Epithelial cell of proximal tubule (primary cell): ENCODE results near the gene ADGRD2. TPM values are rescaled to one million over a fixed set of nuclear protein-coding genes. Genes with fewer than 3 reads are reported as not detected.

Experiments used
- DNase-seq: peaks from one replicate; pipeline ENCODE4 v3.0.0-alpha.2; 2011; ENCODE audit warnings: low read depth
- H3K4me3 ChIP-seq: 2 replicates; pipeline ENCODE4 v1.5.1; 2011; ENCODE audit warnings: low read depth, mild to moderate bottlenecking, low read length
- total RNA-seq: library from RNA; depleted of rRNA; stranded (reverse); fragments of >200 nt; gene quantifications from 2 replicates; pipeline ENCODE4 v1.2.3, GENCODE V29; 2015
- TF ChIP-seq, protein P1 (sequence below): conservative IDR thresholded peaks from 2 replicates; pipeline ENCODE4 v1.5.1; 2012; ENCODE audit warnings: low read depth, mild to moderate bottlenecking, low read length

The ADGRD2 gene
- total RNA-seq, 1 donor from 2014 or later = not detected

DNA sequence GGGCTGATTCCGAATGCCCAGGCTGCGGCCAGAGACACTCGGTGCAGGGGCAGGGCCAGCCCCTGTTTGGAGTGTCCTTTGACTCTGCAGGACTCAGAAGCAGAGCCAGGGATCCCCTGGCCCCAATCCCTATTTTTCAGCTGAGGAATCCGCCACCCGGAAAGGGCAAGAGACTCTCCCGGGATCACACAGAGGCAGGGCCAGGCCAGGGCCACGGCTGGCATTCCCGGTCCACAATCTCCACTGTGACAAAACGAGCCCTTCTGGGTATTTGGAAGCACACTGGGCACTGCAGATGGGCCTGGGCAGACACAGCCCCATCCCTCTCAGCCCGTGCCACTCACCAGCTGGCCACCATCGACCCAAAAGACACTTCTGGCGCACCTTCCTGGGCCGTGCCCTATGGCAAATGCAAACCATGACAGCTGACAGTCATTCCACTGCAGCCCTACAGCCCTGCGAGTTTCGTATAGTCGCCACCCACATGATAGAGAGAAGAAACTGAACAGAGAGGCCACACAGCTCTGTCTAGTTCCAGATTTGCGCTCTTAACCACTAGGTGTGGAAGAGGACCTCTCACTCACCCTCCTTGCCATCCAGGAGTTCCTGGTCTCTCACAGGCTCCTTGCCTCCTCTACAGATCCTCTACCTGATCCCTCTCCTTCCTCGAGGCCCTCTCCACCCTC, 43.7 kb downstream of the ADGRD2 start:
- DNase-seq = no peak
- no peak overlapping the region for H3K4me3 ChIP-seq
- TF ChIP-seq, protein P1, sequence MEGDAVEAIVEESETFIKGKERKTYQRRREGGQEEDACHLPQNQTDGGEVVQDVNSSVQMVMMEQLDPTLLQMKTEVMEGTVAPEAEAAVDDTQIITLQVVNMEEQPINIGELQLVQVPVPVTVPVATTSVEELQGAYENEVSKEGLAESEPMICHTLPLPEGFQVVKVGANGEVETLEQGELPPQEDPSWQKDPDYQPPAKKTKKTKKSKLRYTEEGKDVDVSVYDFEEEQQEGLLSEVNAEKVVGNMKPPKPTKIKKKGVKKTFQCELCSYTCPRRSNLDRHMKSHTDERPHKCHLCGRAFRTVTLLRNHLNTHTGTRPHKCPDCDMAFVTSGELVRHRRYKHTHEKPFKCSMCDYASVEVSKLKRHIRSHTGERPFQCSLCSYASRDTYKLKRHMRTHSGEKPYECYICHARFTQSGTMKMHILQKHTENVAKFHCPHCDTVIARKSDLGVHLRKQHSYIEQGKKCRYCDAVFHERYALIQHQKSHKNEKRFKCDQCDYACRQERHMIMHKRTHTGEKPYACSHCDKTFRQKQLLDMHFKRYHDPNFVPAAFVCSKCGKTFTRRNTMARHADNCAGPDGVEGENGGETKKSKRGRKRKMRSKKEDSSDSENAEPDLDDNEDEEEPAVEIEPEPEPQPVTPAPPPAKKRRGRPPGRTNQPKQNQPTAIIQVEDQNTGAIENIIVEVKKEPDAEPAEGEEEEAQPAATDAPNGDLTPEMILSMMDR = no peak

GRCh38 chr9:124495126-124496074, 45.1 kb downstream of the ADGRD2 start:
- TF ChIP-seq, protein P1 = no peak
- no peak overlapping the region for H3K4me3 ChIP-seq
- DNase-seq = no peak

GRCh38 chr9:124496075-124496449, 45.8 kb downstream of the ADGRD2 start:
- no peak overlapping the region for H3K4me3 ChIP-seq
- TF ChIP-seq, protein P1 = no peak
- DNase-seq = no peak

- TF ChIP-seq, protein P1 = no peak
- no peak overlapping the region for H3K4me3 ChIP-seq
- DNase-seq = no peak
These were observed 46.2 kb downstream of the ADGRD2 start for GRCh38 chr9:124496463-124496862.

GRCh38 chr9:124497441-124497840, 47.2 kb downstream of the ADGRD2 start:
- TF ChIP-seq, protein P1 = no peak
- no peak for DNase-seq
- H3K4me3 ChIP-seq = no peak overlapping the region

DNA sequence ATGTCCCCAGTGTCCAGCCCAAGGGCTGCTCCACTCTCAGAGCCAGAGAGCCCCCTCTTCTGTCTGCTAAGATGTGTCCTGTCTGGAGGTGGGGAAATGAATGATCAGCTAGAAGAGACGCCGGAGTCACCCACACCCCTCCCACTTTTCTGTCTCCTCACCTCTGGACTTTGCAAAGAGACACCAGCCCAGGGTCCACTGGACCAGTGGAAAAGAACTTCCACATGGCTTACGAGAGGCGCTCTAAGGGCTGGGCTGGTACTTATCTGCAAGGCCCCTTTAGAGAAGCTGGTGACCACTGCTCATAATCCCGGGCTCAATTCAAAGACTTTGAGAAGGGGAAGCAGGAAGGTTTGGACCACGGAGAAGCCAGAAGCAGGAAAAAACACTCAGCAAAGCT, 47.8 kb downstream of the ADGRD2 start:
- no peak overlapping the region for H3K4me3 ChIP-seq
- DNase-seq = no peak
- TF ChIP-seq, protein P1 = no peak
